Neuron (in vitro differentiated cells): Measurements from ENCODE around the gene MRPL17.
"Not testable (repeated sequence)": the region's sequence is repeated elsewhere in the genome, so short reads cannot be mapped to it uniquely, and the experiment has no call there.

Source experiments
- H2AFZ ChIP-seq: one replicate; pipeline ENCODE4 v1.6.1; 2013; ENCODE audit warnings: low read depth, mild to moderate bottlenecking, inconsistent platforms, low read length, moderate library complexity
- H3K27me3 ChIP-seq: one replicate; pipeline ENCODE4 v1.6.1; 2013; ENCODE audit warnings: low read length; ENCODE audit not compliant: insufficient read depth
- H3K36me3 ChIP-seq: one replicate; pipeline ENCODE4 v1.6.1; 2013; ENCODE audit warnings: low read length; ENCODE audit not compliant: insufficient read depth
- H3K4me1 ChIP-seq: one replicate; pipeline ENCODE4 v1.6.1; 2013; ENCODE audit warnings: low read length; ENCODE audit not compliant: insufficient read depth
- H3K4me3 ChIP-seq: 2 replicates; pipeline ENCODE4 v1.5.1; 2013; ENCODE audit warnings: mild to moderate bottlenecking, low read length, moderate library complexity
- H3K9me3 ChIP-seq: one replicate; pipeline ENCODE4 v1.6.1; 2013; ENCODE audit warnings: low read length

Gene MRPL17

GRCh38 chr11:6695377-6695776, 12.2 kb upstream of the MRPL17 start:
- Histone ChIP-seq H3K27me3 (no peaks in the 10 kb centered on the region), H3K4me1 (peaks cover 2% of the 10 kb centered on the region), H2AFZ (no peak overlapping the region), H3K9me3 (no peaks in the 10 kb centered on the region), H3K36me3 (no peaks in the 10 kb centered on the region), H3K4me3 (no peak overlapping the region)

GRCh38 chr11:6694229-6694535, 11.0 kb upstream of the MRPL17 start:
- H3K9me3 ChIP-seq, result peaks cover 3% of the 10 kb centered on the region
- H3K4me1 ChIP-seq, result peaks cover 2% of the 10 kb centered on the region
- no peak overlapping the region for H2AFZ ChIP-seq
- no peaks in the 10 kb centered on the region for H3K36me3 ChIP-seq
- H3K4me3 ChIP-seq, result no peak overlapping the region
- no peaks in the 10 kb centered on the region for H3K27me3 ChIP-seq

GRCh38 chr11:6693342-6694228, 10.4 kb upstream of the MRPL17 start:
- H3K4me3 ChIP-seq, result no peak overlapping the region
- H3K27me3 ChIP-seq, result no peaks in the 10 kb centered on the region
- no peaks in the 10 kb centered on the region for H3K36me3 ChIP-seq
- H2AFZ ChIP-seq, result no peak overlapping the region
- peaks cover 2% of the 10 kb centered on the region for H3K4me1 ChIP-seq
- peaks cover 3% of the 10 kb centered on the region for H3K9me3 ChIP-seq

GRCh38 chr11:6692128-6692527, 9.0 kb upstream of the MRPL17 start:
- Histone ChIP-seq H3K27me3 (no peaks in the 10 kb centered on the region), H3K4me1 (peaks cover 2% of the 10 kb centered on the region), H2AFZ (no peak overlapping the region), H3K9me3 (peaks cover 3% of the 10 kb centered on the region), H3K36me3 (no peaks in the 10 kb centered on the region), H3K4me3 (no peak overlapping the region)

DNA sequence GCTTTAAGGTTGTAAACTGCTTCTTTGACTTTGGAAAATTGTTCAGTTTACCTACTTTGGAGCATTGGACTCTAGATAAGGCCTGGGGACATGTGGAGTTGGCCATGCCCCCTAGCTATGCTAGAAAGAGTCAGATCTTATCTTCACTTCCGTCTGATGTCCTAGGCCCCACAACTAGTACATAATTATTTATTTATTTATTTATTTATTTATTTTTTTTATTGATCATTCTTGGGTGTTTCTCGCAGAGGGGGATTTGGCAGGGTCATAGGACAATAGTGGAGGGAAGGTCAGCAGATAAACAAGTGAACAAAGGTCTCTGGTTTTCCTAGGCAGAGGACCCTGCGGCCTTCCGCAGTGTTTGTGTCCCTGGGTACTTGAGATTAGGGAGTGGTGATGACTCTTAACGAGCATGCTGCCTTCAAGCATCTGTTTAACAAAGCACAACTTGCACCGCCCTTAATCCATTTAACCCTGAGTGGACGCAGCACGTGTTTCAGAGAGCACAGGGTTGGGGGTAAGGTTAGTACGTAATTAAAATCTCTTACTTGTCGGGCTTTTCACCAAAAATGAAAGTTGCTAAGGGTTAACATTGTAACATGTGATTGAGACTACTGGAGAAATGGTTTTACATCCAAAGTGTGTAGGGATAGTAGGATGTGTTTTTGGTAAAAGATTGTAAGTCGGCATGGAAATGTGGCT, 7.4 kb upstream of the MRPL17 start:
- H3K36me3 ChIP-seq, H3K4me3 ChIP-seq, H2AFZ ChIP-seq, H3K4me1 ChIP-seq, H3K27me3 ChIP-seq, H3K9me3 ChIP-seq: not testable (repeated sequence)

DNA sequence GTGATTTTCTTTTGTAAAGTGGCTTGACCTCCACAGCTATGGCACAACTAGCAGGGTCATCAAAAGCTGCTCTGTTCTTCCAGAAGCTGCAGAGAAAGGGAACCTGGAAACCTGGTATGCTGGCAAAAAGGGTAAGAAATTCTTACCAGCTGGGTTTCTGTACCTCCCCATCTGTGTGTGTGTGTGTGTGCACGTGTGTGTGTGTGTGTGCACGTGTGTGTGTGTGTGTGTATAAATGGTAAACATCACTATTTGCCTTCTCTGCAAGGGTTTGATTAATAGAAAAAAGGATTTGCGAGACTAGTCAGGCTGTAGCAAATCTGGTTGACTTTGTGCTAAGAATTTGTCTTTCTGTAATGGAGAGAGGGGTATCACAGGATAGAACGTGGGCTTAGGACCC, 4.7 kb upstream of the MRPL17 start:
- no peaks in the 10 kb centered on the region for H3K36me3 ChIP-seq
- peaks cover 3% of the 10 kb centered on the region for H3K9me3 ChIP-seq
- H3K4me1 ChIP-seq, result peaks cover 2% of the 10 kb centered on the region
- H3K27me3 ChIP-seq, result no peaks in the 10 kb centered on the region
- no peak overlapping the region for H3K4me3 ChIP-seq
- H2AFZ ChIP-seq, result no peak overlapping the region

GRCh38 chr11:6686006-6686405, 2.9 kb upstream of the MRPL17 start:
- H3K4me3 ChIP-seq, result no peak overlapping the region
- H2AFZ ChIP-seq, result no peak overlapping the region
- H3K4me1 ChIP-seq, result peaks cover 7% of the 10 kb centered on the region
- peaks cover 6% of the 10 kb centered on the region for H3K36me3 ChIP-seq
- no peaks in the 10 kb centered on the region for H3K27me3 ChIP-seq
- H3K9me3 ChIP-seq, result peaks cover 3% of the 10 kb centered on the region

DNA sequence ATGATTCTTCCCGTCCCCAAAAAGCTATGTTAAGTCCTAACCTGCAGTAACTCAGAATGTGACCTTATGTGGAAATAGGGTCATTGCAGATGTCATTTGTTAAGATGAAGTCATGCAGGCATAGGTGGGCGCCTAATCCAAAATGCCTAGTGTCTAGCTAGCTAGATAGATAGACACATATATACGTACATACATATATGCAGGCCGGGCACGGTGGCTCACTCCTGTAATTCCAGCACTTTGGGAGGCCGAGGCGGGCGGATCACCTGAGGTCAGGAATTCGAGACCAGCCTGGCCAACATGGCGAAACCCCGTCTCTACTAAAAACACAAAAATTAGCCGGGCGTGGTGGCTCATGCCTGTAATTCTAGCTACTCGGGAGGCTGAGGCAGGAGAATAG, 928 bp upstream of the MRPL17 start:
- H3K4me1 ChIP-seq, H3K27me3 ChIP-seq, H3K9me3 ChIP-seq: not testable (repeated sequence)
- Histone ChIP-seq H3K4me3 (peak overlapping the region; percentile 66), H2AFZ (peak overlapping the region; percentile 93), H3K36me3 (peaks cover 15% of the 10 kb centered on the region)

DNA sequence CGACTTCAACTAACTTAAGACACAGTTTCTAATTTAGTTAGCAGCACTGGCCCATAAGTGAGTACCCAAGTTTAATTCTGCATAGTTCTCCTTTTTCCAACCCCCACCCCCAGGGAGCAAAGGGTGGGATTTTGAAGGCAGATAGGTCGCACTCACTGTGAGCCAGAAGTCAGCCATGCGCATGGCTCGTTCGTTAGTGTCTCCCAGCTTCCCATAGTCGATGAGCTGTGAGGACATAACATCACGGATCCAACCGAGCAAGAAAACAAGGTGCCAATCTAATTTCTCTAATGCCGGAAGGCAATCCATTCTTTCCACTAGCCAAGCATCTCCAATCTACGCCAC, 577 bp downstream of the MRPL17 start:
- H3K4me1 ChIP-seq, result peaks cover 7% of the 10 kb centered on the region
- no peaks in the 10 kb centered on the region for H3K27me3 ChIP-seq
- peak overlapping the region; percentile 66 for H3K4me3 ChIP-seq
- no peaks in the 10 kb centered on the region for H3K9me3 ChIP-seq
- H3K36me3 ChIP-seq, result peaks cover 15% of the 10 kb centered on the region
- H2AFZ ChIP-seq, result peak overlapping the region; percentile 27

DNA sequence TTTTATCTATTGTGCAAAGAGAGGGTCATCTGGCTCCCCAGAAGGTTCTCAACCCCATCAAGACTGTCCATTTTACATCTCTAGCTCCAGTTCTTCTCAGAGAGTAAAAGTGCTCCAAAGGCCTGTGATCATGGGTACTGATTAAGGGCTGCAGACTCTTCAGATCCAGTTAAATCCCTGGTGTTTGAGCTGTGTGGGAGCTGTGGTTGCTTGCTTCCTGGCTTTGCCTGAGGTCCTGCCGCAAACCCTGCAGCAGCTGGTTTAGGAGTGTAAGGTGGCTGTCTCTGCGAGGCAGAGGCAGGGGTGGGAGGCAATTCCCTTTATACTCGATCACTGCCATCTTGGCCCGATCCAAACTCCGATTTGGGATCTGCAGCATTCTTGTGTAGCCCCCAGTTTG, 1.2 kb downstream of the MRPL17 start:
- Histone ChIP-seq H3K9me3 (no peaks in the 10 kb centered on the region), H3K27me3 (no peaks in the 10 kb centered on the region), H3K36me3 (peaks cover 15% of the 10 kb centered on the region), H3K4me1 (peaks cover 7% of the 10 kb centered on the region), H3K4me3 (peak overlapping the region; percentile 66), H2AFZ (no peak overlapping the region)

GRCh38 chr11:6681505-6681904, 1.6 kb downstream of the MRPL17 start:
- no peak overlapping the region for H3K4me3 ChIP-seq

DNA sequence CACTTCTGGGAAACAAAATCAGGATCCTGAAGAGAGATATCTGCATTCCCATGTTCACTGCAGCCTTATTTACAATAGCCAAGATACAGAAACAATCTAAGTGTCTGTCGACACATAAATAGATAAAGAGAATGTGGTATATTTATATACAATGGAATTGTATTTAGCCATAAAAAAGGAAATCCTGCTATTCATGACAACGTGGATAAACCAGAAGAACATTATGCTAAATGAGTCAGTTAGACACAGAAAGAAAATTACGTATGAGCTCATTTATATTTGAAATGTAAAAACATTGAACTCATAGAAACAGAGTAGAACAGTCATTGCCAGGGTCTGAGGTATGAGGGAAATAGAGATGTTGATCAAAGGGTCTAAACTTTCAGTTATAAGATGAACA, 6.1 kb downstream of the MRPL17 start:
- no peaks in the 10 kb centered on the region for H3K27me3 ChIP-seq
- H3K9me3 ChIP-seq, result no peaks in the 10 kb centered on the region
- peaks cover 3% of the 10 kb centered on the region for H3K4me1 ChIP-seq
- H3K36me3 ChIP-seq, result peaks cover 15% of the 10 kb centered on the region
- H3K4me3 ChIP-seq, result no peak overlapping the region
- no peak overlapping the region for H2AFZ ChIP-seq

More at GRCh38 chr11:6681505-6681904, 1.6 kb downstream of the MRPL17 start:
- H3K9me3 ChIP-seq, result no peaks in the 10 kb centered on the region
- H3K27me3 ChIP-seq, result no peaks in the 10 kb centered on the region
- H2AFZ ChIP-seq, result no peak overlapping the region
- peaks cover 15% of the 10 kb centered on the region for H3K36me3 ChIP-seq
- H3K4me1 ChIP-seq, result peaks cover 7% of the 10 kb centered on the region

DNA sequence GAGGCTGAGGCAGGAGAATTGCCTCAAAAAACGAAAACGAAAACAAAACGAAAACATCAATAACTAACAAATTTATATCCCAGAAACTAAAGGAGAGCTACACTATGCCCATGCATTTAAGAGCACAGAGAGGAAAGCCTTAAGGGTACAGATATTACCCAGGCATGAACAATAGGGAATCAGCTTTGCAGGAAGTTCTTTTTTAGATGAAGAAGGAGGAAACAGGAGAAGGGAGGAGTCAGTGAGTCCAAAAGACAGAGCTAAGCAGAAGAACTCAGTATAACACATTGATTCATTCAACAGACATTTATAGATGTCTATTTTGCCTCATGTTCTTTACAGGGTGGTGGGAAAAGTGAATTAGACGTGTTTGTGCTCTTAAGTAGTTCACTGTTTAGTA, 8.3 kb downstream of the MRPL17 start:
- no peak overlapping the region for H2AFZ ChIP-seq
- no peak overlapping the region for H3K4me3 ChIP-seq
- H3K36me3 ChIP-seq, result no peaks in the 10 kb centered on the region
- no peaks in the 10 kb centered on the region for H3K4me1 ChIP-seq
- H3K9me3 ChIP-seq, result no peaks in the 10 kb centered on the region
- H3K27me3 ChIP-seq, result no peaks in the 10 kb centered on the region
